Measurements from ENCODE around the gene COPZ2.

DNA sequence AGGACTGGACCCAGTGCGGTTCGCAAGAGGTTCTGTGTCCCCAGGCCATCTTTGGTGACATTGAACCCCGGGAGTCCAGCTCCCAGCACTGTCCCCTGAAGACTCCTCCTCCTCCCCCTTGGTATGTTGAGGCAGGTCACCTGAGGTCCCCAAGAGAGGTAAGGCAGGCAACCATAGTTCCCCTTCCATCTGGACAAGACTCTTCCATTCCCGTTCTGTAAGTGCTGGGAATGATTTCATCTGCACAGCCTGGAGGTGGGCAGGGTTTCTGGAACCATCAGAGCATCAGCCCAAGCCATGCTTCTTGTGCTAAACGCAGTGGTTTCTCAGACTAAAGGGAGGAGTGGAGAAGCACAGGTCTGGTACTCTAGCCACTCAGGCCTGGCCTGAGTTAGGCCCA lies 24.9 kb downstream of the COPZ2 start:
- TF ChIP-seq, protein P1, sequence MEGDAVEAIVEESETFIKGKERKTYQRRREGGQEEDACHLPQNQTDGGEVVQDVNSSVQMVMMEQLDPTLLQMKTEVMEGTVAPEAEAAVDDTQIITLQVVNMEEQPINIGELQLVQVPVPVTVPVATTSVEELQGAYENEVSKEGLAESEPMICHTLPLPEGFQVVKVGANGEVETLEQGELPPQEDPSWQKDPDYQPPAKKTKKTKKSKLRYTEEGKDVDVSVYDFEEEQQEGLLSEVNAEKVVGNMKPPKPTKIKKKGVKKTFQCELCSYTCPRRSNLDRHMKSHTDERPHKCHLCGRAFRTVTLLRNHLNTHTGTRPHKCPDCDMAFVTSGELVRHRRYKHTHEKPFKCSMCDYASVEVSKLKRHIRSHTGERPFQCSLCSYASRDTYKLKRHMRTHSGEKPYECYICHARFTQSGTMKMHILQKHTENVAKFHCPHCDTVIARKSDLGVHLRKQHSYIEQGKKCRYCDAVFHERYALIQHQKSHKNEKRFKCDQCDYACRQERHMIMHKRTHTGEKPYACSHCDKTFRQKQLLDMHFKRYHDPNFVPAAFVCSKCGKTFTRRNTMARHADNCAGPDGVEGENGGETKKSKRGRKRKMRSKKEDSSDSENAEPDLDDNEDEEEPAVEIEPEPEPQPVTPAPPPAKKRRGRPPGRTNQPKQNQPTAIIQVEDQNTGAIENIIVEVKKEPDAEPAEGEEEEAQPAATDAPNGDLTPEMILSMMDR (IDR thresholded peaks at IDR 0.05) = no peak
- no peak for TF ChIP-seq POLR2A (IDR thresholded peaks at IDR 0.05)
